Measurements from ENCODE around the gene LOXHD1. TPM values are rescaled to one million over a fixed set of nuclear protein-coding genes. Genes with fewer than 3 reads are reported as not detected.

Gene LOXHD1
- total RNA-seq, 6 experiments from 2014 or later = not detected

DNA sequence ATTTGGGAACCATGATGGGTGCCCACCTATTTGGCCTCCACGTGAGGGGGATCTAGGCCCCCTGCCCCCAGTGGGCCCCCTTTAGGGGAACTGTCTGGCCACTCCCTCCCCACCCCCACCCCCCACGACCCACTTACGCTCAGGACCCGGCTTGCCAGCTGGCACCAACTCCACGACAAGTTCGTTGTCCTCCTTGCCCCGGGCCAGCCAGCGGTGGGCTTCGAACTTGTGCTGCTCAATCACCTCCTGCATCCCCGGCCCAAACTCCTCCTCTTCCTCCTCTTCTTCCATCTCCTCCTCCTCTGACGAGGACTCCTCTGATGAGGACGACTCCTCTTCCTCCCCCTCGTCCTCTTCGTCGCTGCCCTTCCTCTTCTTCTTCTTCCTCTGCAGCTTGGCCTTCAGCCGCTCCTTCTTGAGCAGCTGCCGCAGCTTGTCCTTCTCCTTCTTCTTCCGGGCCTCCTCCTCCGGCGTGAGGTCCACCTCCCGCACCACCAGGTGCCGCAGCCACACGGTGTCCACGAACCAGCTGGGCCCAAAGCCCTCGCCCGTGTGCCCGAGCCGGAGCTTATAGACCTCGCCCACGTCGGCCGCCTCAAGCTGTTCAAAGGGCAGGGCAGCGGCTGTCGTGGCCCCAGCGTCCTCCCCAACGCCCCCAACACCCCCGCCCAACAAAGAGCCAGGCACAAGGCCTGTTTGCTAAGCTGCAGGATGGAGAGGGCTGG lies 96.9 kb downstream of the LOXHD1 start:
- TF ChIP-seq POLR2A (IDR thresholded peaks at IDR 0.05) = no peak
- TF ChIP-seq, protein P1, sequence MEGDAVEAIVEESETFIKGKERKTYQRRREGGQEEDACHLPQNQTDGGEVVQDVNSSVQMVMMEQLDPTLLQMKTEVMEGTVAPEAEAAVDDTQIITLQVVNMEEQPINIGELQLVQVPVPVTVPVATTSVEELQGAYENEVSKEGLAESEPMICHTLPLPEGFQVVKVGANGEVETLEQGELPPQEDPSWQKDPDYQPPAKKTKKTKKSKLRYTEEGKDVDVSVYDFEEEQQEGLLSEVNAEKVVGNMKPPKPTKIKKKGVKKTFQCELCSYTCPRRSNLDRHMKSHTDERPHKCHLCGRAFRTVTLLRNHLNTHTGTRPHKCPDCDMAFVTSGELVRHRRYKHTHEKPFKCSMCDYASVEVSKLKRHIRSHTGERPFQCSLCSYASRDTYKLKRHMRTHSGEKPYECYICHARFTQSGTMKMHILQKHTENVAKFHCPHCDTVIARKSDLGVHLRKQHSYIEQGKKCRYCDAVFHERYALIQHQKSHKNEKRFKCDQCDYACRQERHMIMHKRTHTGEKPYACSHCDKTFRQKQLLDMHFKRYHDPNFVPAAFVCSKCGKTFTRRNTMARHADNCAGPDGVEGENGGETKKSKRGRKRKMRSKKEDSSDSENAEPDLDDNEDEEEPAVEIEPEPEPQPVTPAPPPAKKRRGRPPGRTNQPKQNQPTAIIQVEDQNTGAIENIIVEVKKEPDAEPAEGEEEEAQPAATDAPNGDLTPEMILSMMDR (IDR thresholded peaks at IDR 0.05) = no peak
- intact Hi-C loops (cut with DNase I) = no loop called here
- Histone ChIP-seq H3K4me3 (no peak overlapping the region), H3K27me3 (no peaks in the 10 kb centered on the region), H3K4me1 (no peaks in the 10 kb centered on the region), H3K27ac (no peak overlapping the region), H3K9me3 (no peaks in the 10 kb centered on the region), H3K36me3 (no peaks in the 10 kb centered on the region)
- 72% methylated on average over 26 of the region's 37 CpGs for WGBS (ENCODE audit: insufficient coverage, low coverage, low lambda C conversion rate, missing lambda C conversion rate)
- no peak for ATAC-seq
- no peak for DNase-seq

DNA sequence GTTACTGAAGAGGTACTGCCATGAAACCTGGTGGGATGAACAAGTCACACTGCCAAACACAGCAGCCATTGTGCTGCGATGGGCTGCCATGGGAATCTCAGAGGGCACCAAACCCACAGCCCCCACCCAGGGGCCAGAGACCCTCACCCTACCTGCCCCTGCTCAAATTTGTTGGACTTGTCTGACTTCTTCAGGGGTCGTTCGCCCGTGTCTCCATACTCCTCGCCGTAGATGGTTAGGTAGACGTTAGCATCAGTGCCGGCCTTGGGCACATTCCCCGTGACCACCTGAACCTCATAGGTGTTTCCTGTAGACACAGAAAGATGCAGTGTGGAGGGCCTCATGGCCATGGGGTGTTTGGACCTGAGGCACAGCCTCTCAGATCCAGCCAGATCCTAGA lies 97.7 kb downstream of the LOXHD1 start:
- intact Hi-C loops (cut with DNase I) = no loop called here
- 88% methylated on average over 3 of the region's 9 CpGs for WGBS (ENCODE audit: insufficient coverage, low coverage, low lambda C conversion rate, missing lambda C conversion rate)
- H3K4me1 ChIP-seq = no peaks in the 10 kb centered on the region
- H3K27ac ChIP-seq = no peak overlapping the region
- no peak for DNase-seq
- H3K36me3 ChIP-seq = no peaks in the 10 kb centered on the region
- TF ChIP-seq, protein P1 (IDR thresholded peaks at IDR 0.05) = no peak
- TF ChIP-seq POLR2A (IDR thresholded peaks at IDR 0.05) = no peak
- no peaks in the 10 kb centered on the region for H3K9me3 ChIP-seq
- ATAC-seq = no peak
- H3K27me3 ChIP-seq = no peaks in the 10 kb centered on the region
- H3K4me3 ChIP-seq = no peak overlapping the region

DNA sequence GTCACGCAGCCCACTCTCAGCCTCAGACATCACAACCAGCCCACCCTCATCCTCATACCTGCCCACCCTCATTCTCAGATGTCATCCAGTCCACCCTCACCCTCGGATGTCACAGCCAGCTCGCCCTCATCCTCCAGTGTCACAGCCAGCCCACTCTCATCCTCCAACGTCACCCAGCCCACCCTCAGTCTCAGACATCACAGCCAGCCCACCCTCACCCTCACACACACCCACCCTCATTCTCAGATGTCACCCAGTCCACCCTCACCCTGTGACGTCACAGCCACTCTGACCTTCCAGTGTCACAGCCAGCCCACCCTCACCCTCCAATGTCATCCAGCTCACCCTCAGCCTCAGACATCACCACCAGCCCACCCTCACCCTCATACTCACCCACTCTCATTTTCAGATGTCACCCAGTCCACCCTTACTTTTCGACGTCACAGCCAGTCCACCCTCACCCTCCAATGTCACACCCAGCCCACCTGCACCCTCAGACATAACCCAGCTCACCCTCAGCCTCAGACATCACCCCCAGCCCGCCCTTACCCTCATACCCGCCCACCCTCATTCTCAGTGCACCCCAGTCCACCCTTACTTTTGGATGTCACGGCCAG lies 100.3 kb downstream of the LOXHD1 start:
- no peak for ATAC-seq
- 77% methylated on average over 9 of the region's 10 CpGs for WGBS (ENCODE audit: insufficient coverage, low coverage, low lambda C conversion rate, missing lambda C conversion rate)
- DNase-seq = no peak
- intact Hi-C loops (cut with DNase I) = no loop called here
- Histone ChIP-seq H3K9me3 (no peaks in the 10 kb centered on the region), H3K4me3 (no peak overlapping the region), H3K36me3 (no peaks in the 10 kb centered on the region), H3K27me3 (no peaks in the 10 kb centered on the region), H3K27ac (no peak overlapping the region), H3K4me1 (no peaks in the 10 kb centered on the region)
- no peak for TF ChIP-seq POLR2A (IDR thresholded peaks at IDR 0.05)
- TF ChIP-seq, protein P1 (IDR thresholded peaks at IDR 0.05) = no peak

DNA sequence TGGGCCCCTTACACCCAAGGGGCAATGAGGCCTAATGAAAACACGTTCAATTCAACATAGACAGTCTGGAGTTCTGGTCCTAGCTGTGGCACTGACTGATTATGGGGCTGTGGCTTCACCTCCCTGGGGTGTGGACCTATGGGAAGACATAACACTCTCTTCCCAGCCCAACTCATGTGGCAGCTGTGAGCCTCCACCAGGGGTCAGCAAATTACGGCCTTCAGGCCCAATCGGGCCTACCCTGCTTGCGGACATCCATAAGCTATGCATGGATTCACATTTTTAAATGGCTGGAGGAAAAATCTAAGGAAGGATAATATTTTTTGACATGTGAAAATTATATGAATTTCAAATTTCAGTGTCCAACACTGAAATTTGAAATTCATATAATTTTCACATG lies 101.3 kb downstream of the LOXHD1 start:
- Histone ChIP-seq H3K36me3 (no peaks in the 10 kb centered on the region), H3K4me3 (no peak overlapping the region), H3K4me1 (no peaks in the 10 kb centered on the region), H3K9me3 (no peaks in the 10 kb centered on the region), H3K27ac (no peak overlapping the region), H3K27me3 (no peaks in the 10 kb centered on the region)
- TF ChIP-seq, protein P1 (IDR thresholded peaks at IDR 0.05) = peak in 3 of 4 donors; percentile 19 to 43 (median 22)
- TF ChIP-seq POLR2A (IDR thresholded peaks at IDR 0.05) = no peak
- DNase-seq (no peak), ATAC-seq (peak in 3 of 4 donors; percentile 31 to 49 (median 31))
- 40% methylated on average over 3 of the region's 4 CpGs for WGBS (ENCODE audit: insufficient coverage, low coverage, low lambda C conversion rate, missing lambda C conversion rate)
- intact Hi-C loops (cut with DNase I) = no loop called here
